H1 (cell line): ENCODE data around the gene ATP11A.

Source experiments
- ASH2L ChIP-seq: fragments of 200-600, 300-600 bp; sonication (generic); IDR thresholded peaks from one replicate; pipeline ENCODE4 v1.7.1; 2017; ENCODE audit warnings: low read length
- CTCF ChIP-seq, 3 experiments: IDR thresholded peaks; 1 replicate in 2 of 3; 2 replicates in 1 of 3; pipeline versions ENCODE4 v1.5.1 to v1.6.1; 2011; ENCODE audit warnings: low read length in 3 of 3, mild to moderate bottlenecking in 3 of 3, inconsistent platforms in 2 of 3, low read depth in 1 of 3, moderate library complexity in 1 of 3; ENCODE audit not compliant: insufficient read depth in 1 of 3; ENCODE audit errors: control extremely low read depth in 1 of 3
- EZH2 ChIP-seq: fragments of 200-600 bp; sonication (generic); IDR thresholded peaks from 2 replicates; pipeline ENCODE4 v1.7.1; 2012; ENCODE audit warnings: low read depth, mild to moderate bottlenecking, moderate library complexity, low read length, inconsistent platforms; ENCODE audit not compliant: severe bottlenecking
- POLR2A ChIP-seq, 2 experiments: IDR thresholded peaks; 1 replicate in 1 of 2; 2 replicates in 1 of 2; pipeline ENCODE4 v1.6.1; 2011; ENCODE audit warnings: low read depth in 2 of 2, low read length in 2 of 2, mild to moderate bottlenecking in 2 of 2; ENCODE audit errors: control extremely low read depth in 1 of 2

DNA sequence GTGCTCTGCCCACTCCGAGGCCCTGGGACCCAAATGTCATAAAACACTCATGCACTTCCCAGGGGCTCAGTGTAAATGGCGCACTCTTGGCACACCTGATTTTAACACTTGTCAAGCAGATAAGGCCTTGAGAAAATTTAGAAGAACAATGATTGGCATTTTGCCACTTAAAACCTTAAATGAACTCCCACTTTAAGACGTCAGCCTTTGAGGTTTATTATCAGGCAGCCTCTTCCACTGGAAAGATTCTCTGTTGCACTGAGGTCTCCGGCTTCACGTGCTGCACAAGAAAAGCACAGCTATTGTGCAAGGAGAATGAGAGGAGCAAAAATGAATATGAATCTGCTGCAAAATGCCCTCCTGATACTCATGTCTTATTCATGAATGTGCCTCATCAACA lies 38.5 kb upstream of the ATP11A start:
- no peak for TF ChIP-seq CTCF (IDR thresholded peaks at IDR 0.05; ENCODE audit: control extremely low read depth in 1 of 3, insufficient read depth in 1 of 3, low read depth in 1 of 3, low read length in 3 of 3)
- TF ChIP-seq ASH2L = no peak
- TF ChIP-seq POLR2A (IDR thresholded peaks at IDR 0.05; ENCODE audit: control extremely low read depth in 1 of 2, low read depth in 2 of 2, low read length in 2 of 2) = no peak
- TF ChIP-seq EZH2 = no peak
